Stimulated activated naive CD4-positive, alpha-beta T cell (primary cell): ENCODE results near the gene SLC25A26.
A peak's percentile ranks its signal among the peaks of the same experiment; 100 is the strongest.
"Not testable (repeated sequence)": the region's sequence is repeated elsewhere in the genome, so short reads cannot be mapped to it uniquely, and the experiment has no call there.

Experiments used
- DNase-seq, 6 experiments: peaks; one replicate each; lab custom pipeline; 2025; lab: John Stamatoyannopoulos, UW

Gene SLC25A26

DNA sequence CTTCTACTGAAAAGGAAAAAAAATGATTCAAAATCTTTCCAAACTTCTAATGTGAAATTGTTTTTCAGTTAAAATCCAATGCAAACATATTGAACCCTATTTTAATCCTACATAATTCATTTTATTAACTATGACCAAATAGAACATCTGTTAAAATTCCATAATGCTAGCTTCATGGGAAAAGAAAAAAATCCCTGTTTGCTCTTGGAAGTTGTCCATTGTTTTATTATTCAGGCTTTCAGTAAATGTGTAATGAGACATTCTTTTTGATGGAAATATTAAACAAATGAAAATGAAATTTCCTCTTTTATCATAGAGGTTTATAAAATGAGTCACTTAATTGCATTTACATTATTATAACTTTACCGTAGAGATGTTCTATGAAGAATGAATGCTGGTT, 49.5 kb downstream of the SLC25A26 start:
- no peak for DNase-seq

DNA sequence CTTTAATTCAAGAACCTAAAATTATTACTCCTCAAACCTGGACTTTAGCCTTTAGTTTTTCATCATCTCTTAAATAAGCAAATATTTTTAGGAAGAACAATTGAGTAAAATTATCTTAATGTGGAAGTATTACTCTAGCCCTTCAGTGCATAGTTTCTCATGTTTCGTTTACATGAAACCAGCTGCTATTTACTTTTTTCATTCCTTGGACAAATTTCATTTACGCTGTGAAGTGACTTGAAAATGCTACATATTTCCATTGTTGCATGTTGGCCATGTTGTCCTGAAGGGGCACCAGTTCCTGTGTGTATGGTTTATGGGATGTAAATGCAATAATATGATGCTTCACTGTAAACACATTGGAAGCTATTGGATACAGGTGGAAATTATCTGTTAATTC, 49.9 kb downstream of the SLC25A26 start:
- DNase-seq: no peak

DNA sequence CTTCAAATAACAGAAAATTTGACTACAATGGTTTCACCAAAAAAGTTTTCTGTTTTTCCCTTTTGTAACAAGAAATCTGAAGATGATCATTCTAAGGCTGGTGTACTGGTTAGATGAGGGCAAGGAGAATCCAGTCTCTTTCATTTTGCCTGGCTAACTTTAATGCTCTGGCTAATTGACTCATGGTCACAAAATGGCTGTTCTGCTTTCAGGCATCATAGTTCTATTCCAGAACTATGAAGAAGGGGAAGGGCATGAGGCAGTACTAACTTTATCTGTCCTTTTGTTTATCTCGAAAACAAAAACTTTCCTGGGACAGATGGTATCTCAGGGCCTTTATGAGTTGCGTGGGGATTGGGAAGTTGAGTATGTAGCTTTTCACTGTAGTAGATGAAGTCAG, 50.4 kb downstream of the SLC25A26 start:
- DNase-seq: no peak

DNA sequence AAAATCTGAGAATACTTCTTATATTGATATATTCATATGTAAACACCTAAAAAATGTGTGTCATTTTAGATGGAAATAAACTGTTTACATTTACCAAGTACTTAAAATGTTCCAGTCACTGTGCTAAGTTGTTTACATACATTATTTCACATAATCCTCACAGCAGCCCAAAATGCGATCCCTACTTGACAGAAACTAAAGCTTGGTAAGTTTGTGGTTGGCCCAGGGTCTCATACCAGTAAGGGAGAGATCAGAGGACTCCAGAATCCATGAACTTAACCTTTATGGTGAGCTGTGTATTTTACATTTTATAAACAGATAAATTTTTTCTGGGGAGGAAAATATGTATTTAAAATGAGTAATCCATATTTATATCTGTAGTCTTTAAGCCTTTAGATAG, 51.2 kb downstream of the SLC25A26 start:
- DNase-seq: no peak

DNA sequence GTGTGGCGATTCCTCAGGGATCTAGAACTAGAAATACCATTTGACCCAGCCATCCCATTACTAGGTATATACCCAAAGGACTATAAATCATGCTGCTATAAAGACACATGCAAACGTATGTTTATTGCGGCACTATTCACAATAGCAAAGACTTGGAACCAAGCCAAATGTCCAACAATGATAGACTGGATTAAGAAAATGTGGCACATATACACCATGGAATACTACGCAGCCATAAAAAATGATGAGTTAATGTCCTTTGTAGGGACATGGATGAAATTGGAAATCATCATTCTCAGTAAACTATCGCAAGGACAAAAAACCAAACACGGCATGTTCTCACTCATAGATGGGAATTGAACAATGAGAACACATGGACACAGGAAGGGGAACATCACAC, 54.0 kb downstream of the SLC25A26 start:
- not testable (repeated sequence) for DNase-seq

DNA sequence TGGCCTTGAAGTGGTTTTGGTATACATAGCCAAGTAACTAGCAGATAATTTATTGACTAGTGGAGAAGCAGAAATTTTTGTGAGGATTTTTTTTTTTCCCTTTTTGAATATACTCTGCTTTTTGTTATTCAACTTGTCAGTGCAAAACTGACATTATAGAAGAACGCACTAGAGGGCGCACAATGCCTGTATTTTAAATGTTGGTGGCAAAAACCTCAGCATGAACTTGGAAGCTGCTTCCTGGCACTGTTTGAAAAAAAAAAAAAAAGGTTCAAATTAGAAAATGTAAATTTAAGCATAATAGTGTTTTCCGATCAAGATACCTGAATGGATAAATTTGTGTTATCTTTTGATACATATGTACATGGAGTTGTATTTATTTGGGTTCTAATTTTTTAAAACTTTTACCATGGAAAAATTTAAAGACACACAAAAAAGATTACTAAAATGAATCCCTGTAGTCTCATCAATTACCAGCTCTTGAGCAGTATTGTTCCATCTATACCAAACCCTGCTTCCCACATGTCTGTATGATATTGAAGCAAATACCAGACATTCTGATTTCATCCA, 56.0 kb downstream of the SLC25A26 start:
- peak; percentile 2 to 68 (median 34) for DNase-seq

DNA sequence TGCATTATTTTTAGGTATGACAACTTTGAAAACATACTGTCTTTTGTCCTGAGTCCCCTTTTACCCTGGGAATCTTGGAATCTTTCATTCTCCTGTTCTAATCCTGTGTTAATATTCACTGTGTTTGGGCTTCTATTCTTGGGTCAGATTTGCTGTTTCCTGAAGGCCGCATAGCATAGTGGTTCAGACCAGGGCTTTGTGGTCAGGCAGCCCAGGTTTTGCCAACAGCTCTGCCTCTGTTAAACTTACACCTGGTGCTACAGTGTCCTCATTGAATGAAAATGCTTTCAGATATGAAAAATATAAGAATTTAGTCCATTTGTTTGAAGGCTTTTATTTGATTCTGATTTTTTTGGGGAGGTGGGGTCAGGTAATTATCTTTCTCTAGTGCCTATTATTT, 58.4 kb downstream of the SLC25A26 start:
- no peak for DNase-seq

DNA sequence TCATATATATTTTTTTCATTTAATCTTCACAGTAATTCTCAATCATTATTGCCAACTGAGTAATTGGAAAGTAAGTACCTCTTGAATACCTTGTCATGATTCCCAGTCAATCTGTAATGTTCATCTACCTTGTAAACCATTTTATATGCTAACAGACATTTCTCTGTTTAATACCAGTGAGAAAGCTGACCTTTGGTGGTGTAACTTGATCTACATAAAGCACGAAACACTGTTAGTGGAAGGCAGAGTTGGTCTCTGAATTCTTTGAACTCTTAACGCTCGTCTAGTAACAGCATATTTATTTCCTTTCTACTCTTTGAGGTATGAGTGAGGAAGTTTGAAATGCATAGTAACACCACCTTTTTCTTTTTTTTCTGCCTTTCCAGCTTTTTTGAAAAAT, 59.5 kb downstream of the SLC25A26 start:
- no peak for DNase-seq

DNA sequence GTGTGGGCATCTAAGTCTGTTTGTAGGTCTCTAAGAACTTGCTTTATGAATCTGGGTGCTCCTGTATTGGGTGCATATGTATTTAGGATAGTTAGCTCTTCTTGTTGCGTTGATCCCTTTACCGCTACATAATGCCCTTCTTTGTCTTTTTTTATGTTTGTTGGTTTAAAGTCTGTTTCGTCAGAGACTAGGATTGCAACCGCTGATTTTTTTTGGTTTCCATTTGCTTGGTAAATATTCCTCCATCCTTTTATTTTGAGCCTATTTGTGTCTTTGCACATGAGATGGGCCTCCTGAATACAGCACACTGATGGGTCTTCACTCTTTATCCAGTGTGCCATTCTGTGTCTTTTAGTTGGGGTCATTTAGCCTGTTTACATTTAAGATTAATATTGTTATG, 71.1 kb downstream of the SLC25A26 start:
- not testable (repeated sequence) for DNase-seq

DNA sequence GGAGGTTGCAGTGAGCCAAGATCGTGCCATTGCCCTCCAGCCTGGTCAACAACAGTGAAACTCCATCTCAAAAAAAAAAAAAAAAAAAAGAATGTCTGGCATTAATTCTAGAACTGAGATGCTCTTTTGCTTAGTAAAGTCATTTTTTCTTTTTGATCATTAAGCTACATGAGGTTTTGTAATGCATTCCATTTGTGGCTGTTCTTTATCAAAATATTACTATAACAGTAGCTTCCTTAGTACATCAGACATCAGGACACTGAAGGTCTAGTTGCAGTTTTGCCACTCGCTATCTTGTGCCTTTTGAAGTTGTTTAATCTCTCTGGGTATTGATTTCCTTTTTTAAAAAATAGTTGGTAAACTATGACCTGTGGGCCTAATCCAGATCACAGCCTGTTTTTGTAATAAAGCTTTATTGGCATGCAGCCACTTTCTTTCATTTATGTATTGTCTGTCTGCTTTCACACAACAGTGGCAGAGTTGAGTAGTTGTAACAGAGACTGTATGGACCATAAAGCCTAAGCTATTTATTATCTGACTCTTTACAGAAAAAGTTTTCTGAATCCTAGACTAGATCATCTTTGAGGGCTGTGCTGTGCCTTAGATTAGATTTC, 76.6 kb downstream of the SLC25A26 start:
- peak in 1 of 6 experiments; percentile 6 for DNase-seq

DNA sequence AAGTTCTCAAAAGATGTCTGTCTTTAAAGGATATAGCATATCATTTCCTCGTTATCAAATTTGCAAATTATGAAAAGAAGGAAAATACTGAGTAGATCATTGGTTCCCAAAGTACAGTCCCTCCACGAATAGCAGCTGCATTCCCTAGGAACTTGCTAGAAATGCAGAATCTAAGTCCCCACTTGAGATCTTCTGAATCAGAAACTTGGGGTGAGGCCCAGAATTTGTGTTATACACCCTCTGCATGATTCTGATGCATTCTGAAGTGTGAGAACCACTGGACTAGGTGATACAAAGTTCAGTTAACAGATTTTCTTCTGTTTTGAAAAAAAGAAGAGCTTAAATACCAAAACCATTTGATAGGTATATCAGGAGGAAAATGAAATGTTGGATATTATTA, 77.1 kb downstream of the SLC25A26 start:
- no peak for DNase-seq

DNA sequence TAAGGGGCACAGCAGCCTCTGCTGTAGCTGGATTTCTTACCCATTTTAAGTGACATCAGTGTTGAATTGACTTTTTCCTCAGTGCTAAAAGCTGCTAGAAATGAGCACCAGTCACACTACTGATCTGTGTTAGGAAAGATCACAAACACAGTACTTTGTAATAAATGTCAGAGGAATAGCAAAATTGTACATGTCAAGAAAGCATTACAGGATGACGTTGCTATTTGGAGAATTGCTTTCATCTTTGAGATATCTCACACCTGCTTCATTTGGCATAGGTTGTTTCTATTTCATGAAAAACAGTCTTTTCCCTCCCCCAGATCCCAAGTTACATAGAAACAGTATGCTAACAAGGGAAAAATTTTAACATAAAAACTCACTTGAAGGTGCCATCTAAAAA, 77.8 kb downstream of the SLC25A26 start:
- DNase-seq: no peak

DNA sequence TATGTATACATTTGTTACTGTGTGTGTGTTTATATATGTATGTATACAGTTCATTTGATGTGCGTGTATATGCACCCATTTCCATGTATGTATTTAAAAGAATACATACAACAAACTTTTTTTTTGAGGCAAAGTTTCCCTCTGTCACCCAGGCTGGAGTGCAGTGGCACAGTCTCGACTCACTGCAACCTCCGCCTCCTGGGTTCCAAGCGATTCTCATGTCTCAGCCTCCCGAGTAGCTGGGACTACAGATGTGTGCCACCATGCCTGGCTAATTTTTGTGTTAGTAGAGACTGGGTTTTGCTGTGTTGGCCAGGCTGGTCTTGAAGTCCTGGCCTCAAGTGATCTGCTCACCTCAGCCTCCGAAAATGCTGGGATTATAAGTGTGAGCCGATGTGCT, 78.3 kb downstream of the SLC25A26 start:
- DNase-seq: not testable (repeated sequence)

DNA sequence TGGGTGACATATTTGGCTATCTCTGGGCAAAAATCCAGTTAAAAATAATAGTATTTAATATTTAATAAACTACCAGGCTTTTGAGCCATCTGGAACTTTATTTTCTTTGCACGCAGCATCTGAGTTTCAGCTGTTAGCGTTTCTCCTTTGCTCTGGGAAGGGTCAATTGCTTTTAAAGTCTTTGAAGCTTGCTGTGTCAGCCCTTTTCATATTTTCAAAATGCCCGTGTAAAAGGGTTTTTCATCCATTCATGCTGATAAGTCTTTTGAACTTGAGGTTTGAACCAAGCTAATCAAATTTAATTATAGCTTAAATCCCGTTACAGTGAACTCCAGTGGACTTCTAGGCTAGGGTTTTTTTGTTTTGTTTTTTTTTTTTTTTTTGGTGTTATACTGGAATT, 79.1 kb downstream of the SLC25A26 start:
- DNase-seq: no peak

DNA sequence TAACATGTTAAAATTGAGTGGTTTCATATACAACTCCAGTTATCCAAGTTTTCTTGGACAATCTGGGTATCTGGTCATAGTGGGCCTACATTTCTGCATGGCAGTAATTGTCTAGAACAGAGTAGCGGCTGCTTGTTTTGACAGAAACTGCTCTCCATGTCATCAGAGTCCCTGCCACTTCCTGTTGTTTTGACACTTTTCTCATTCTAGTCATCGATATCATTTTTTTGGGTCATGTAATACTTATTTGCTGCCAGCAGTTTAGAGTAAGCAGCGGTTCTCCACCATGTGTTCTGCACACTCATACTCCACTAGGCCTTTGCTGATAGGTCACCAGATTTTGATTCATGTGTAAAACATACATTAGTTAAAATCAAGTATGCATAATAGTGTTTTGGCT, 81.5 kb downstream of the SLC25A26 start:
- DNase-seq: peak in 4 of 6 experiments; percentile 1 to 65 (median 64)

DNA sequence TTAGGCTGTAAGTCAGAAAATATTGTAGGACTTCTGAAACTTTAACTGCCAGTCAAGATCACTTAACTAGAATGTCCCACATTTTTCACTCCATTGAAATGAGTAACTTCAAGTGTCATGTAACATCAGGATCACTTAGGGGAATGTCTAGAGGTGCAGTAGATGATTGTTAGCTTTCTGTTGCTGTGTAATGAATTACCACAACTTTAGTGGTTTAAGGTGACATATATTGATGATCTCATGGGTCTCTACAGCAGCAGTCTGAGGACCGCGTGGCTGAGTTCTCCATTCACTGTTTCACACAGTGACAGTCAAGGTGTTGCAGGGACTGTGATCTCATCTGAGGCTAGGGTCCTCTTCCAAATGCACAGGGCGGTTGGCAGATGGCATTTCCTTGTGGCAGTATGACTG, 82.7 kb downstream of the SLC25A26 start:
- DNase-seq: no peak

DNA sequence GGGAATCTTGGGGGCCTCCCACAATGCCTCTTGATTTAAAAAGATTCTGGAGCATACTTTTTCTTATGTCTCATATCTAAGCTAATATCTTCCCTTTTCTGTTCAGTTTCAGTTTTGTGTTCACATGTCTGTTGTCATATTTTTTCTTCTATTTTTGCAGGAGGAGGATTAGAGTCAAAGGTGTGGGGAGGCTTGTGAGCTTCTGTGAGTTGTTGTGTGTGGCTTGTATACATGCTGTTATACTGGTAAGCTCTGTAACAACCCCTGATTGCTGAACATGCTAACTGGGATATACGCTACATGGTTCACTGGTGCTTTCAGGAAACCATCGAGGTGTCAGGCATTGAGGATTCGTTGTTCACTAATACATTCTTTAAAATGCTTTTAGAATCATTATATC, 83.5 kb downstream of the SLC25A26 start:
- no peak for DNase-seq

DNA sequence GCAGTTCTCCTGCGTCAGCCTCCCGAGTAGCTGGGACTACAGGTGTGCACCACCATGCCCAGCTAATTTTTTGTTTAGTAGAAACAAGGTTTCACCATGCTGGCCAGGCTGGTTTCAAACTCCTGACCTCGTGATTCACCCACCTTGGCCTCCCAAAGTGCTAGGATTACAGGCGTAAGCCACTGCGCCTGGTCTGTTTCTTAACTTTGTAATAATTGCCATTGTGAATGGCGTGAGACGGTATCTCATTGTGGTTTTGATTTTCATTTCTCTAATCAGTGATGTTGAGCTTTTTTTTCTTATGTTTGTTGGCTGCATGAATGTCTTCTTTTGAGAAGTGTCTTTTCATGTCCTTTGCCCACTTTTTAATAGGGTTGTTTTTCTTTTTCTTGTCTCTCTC, 85.3 kb downstream of the SLC25A26 start:
- DNase-seq: not testable (repeated sequence)

DNA sequence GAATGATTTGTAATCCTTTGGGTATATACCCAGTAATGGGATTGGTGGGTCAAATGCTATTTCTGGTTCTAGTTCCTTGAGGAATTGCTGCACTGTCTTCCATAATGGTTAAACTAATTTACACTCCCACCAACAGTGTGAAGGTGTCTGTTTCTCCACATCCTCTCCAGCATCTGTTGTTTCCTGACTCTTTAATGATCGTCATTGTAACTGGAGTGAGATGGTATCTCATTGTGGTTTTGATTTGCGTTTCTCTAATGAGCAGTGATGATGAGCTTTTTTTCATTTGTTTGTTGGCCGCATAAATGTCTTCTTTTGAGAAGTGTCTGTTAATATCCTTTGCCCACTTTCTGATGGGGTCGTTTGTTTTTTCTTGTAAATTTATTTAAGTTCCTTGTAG, 86.2 kb downstream of the SLC25A26 start:
- DNase-seq: not testable (repeated sequence)

DNA sequence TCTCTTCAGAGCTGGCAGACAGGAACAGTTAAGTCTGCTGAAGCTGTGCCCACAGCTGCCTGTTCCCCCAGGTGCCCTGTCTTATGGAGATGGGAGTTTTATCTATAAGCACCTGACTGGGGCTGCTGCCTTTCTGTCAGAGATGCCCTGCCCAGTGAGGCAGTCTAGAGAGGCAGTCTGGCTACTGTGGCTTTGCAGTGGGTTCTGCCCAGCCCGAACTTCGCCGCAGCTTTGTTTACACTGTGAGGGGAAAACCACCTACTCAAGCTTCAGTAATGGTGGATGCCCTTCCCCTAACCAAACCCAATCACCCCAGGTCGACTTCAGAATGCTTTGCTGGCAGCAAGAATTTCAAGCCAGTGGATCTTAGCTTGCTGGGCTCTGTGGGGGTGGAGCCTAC, 91.2 kb downstream of the SLC25A26 start:
- DNase-seq: no peak

DNA sequence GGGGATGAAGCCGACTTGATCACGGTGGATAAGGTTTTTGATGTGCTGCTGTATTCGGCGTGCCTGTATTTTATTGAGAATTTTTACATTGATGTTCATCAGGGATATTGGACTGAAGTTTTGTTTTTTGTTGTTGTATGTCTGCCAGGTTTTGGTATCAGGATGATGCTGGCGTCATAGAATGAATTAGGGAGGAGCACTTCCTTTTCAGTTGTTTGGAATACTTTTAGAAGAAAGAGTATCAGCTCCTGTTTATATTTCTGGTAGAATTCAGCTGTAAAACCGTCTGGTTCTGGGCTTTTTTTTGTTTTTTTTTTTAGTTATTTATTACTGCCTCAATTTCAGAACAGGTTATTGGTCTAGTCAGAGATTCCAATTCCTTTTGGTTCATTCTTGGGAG, 93.7 kb downstream of the SLC25A26 start:
- no peak for DNase-seq

DNA sequence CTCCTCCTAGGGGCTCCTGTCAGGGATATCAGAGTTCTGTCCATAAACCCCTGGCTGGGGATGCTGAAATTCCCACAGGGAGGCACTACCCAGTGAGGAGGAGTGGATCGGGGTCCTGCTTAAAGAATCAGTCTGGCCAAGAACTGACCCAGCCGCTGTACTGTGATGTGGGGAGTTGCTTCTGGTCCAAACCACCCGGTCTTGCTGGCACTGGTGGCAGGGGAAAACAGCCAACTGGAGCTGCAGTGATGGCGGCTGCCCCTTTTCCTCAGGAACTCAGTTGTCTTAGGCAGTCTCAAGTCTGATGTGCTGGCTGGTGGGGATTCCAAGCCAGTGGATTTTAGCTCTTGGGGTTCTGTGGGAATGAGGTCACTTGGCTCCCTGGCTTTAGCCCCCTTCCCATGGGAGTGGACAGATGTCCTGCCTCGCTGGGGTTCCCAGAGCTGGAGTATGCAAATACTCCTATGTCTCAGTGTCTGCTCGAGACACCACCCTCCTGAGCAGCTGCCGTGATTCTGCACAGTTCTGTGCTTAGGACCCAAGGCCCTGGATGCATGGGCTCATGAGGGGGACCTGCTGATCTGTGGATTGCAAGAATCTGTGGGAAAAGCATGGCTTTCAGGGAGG, 97.1 kb downstream of the SLC25A26 start:
- no peak for DNase-seq

DNA sequence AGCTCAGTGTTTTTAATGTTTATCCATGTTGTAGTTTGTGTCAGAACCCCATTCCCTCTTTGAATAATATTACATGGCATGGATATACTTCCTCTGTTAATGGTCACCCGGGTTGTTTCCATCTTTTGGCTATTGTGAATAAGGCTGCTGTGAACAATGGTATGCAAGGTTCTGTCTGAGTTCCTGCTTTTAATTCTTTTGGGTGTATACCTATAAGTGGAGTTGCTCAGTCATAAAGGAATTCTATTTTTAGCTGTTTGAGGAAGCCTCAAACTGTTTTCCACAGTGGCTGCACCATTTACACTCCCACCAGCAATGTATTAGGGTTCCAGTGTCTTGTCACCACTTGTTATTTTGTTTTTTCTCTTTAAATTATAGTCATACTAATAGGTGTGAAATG, 99.6 kb downstream of the SLC25A26 start:
- no peak for DNase-seq

DNA sequence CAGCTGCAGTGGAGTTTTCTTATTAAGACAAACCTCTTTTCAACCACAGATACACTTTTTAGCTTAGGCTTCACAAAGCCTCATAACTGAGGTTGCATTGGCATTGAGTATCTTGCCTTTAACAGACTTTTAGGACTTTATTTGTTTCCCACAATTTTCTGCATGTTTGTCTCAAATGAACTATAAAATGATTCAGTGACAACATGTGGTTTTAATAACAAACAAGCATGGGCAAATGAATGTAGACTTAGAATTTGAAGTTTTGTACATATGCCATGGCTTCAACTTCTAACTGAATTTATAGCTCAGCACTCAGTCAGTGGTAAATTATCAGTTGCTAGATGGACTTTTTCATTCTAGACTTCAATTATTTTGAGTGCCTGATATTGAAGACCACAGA, 101.6 kb downstream of the SLC25A26 start:
- DNase-seq: no peak
